Measurements from ENCODE around the gene CCL26. TPM values are rescaled to one million over a fixed set of nuclear protein-coding genes. Genes with fewer than 3 reads are reported as not detected.

CCL26 gene
- total and polyA plus RNA-seq, 2 of the 13 experiments (the other 11 are each of a cell fraction or from before 2014, with no cell fraction given), result 0.16 TPM; not detected in 1

- TF ChIP-seq E2F5 (CRISPR knock-in tag; conservative IDR thresholded peaks at IDR 0.05) (no peak), ZNF180 (CRISPR knock-in tag; IDR thresholded peaks at IDR 0.05; ENCODE audit: borderline replicate concordance, low read depth) (no peak), ZNF205 (CRISPR knock-in tag; IDR thresholded peaks at IDR 0.05) (no peak), ARID3A (IDR thresholded peaks at IDR 0.05; ENCODE audit: low read depth, low read length) (no peak), PAX8 (CRISPR knock-in tag; IDR thresholded peaks at IDR 0.05; ENCODE audit: borderline replicate concordance) (no peak), ZSCAN9 (CRISPR knock-in tag; IDR thresholded peaks at IDR 0.05; ENCODE audit: borderline replicate concordance) (no peak), KMT2B (CRISPR knock-in tag; IDR thresholded peaks at IDR 0.05) (no peak), ZNF562 (CRISPR knock-in tag; IDR thresholded peaks at IDR 0.05; ENCODE audit: borderline replicate concordance) (no peak), SKI (IDR thresholded peaks at IDR 0.05; ENCODE audit: partially characterized antibody) (no peak), ZNF709 (CRISPR knock-in tag; IDR thresholded peaks at IDR 0.05) (no peak), SRSF4 (IDR thresholded peaks at IDR 0.05; ENCODE audit: low read depth, low read length, poor library complexity, severe bottlenecking) (no peak)
These were observed 43.5 kb upstream of the CCL26 start (continued) for GRCh38 chr7:75815418-75816064.

All from HepG2 (cell line).